Mucosa of rectum (tissue), 2 donors: ENCODE results near the gene OR6K3.

Experiments
- H3K27ac ChIP-seq, 2 donors: one replicate each; pipeline ENCODE4 v1.7.0; 2013; ENCODE audit warnings: inconsistent platforms in 2 of 2, low read depth in 2 of 2, low read length in 2 of 2
- H3K27me3 ChIP-seq, 2 donors: one replicate each; pipeline ENCODE4 v1.7.0; 2013; ENCODE audit warnings: low read length in 2 of 2; ENCODE audit not compliant: control insufficient read depth in 2 of 2, insufficient read depth in 2 of 2
- H3K36me3 ChIP-seq, 2 donors: one replicate each; pipeline ENCODE4 v1.7.0; 2013; ENCODE audit warnings: low read length in 2 of 2; ENCODE audit not compliant: control insufficient read depth in 2 of 2, insufficient read depth in 2 of 2
- H3K4me1 ChIP-seq, 2 donors: one replicate each; pipeline ENCODE4 v1.7.0; 2013; ENCODE audit warnings: low read length in 2 of 2, mild to moderate bottlenecking in 1 of 2; ENCODE audit not compliant: control insufficient read depth in 2 of 2, insufficient read depth in 2 of 2
- H3K4me3 ChIP-seq, 2 donors: one replicate each; pipeline ENCODE4 v1.7.0; 2013; ENCODE audit warnings: low read length in 2 of 2
- H3K9ac ChIP-seq, 2 donors: one replicate each; pipeline ENCODE4 v1.7.0; 2013; ENCODE audit warnings: low read length in 2 of 2, low read depth in 1 of 2, mild to moderate bottlenecking in 1 of 2
- H3K9me3 ChIP-seq, 2 donors: one replicate each; pipeline ENCODE4 v1.7.0; 2013; ENCODE audit warnings: low read length in 2 of 2; ENCODE audit not compliant: control insufficient read depth in 2 of 2
- donor health status: healthy.
- donor health status: Normal muscosa, but diverticular disease.

OR6K3 gene

GRCh38 chr1:158720620-158721019, at the start of gene OR6K3:
TSS of gene OR6K3 (minus strand) at chr1:158720720. CDS start at chr1:158718115, 2,605 bp downstream.
- Histone ChIP-seq H3K4me3 (no peak within 1 kb of the TSS), H3K9me3 (no peaks in the 10 kb centered on the region)

GRCh38 chr1:158754420-158754819, 33.9 kb upstream of the OR6K3 start, which contains the start of gene OR6K6:
TSS of gene OR6K6 (plus strand) at chr1:158754720. CDS start at chr1:158754888, 168 bp downstream.
- no peak within 1 kb of the TSS for H3K4me3 ChIP-seq
- H3K4me1 ChIP-seq: no peaks in the 10 kb centered on the region
- H3K27me3 ChIP-seq: no peaks in the 10 kb centered on the region
- H3K27ac ChIP-seq: no peak within 1 kb of the TSS
- no peaks in the 10 kb centered on the region for H3K36me3 ChIP-seq
- no peaks in the 10 kb centered on the region for H3K9me3 ChIP-seq
- no peak within 1 kb of the TSS for H3K9ac ChIP-seq

More at GRCh38 chr1:158720620-158721019, at the start of gene OR6K3:
- H3K4me1 ChIP-seq: no peaks in the 10 kb centered on the region
- H3K9ac ChIP-seq: no peak within 1 kb of the TSS
- H3K27ac ChIP-seq: no peak within 1 kb of the TSS
- no peaks in the 10 kb centered on the region for H3K27me3 ChIP-seq
- H3K36me3 ChIP-seq: no peaks in the 10 kb centered on the region

- H3K36me3 ChIP-seq: no peaks in the 10 kb centered on the region
- no peaks in the 10 kb centered on the region for H3K9me3 ChIP-seq
- H3K4me1 ChIP-seq: no peaks in the 10 kb centered on the region
- H3K9ac ChIP-seq: no peak overlapping the region
- H3K27me3 ChIP-seq: no peaks in the 10 kb centered on the region
- no peak overlapping the region for H3K4me3 ChIP-seq
- H3K27ac ChIP-seq: no peak overlapping the region
Measured at GRCh38 chr1:158752155-158752712, 31.7 kb upstream of the OR6K3 start.

- Histone ChIP-seq H3K9me3 (no peaks in the 10 kb centered on the region), H3K9ac (no peak overlapping the region), H3K4me1 (no peaks in the 10 kb centered on the region), H3K27me3 (no peaks in the 10 kb centered on the region), H3K36me3 (no peaks in the 10 kb centered on the region), H3K27ac (no peak overlapping the region), H3K4me3 (no peak overlapping the region)
Measured at GRCh38 chr1:158735848-158736247, 15.3 kb upstream of the OR6K3 start.

GRCh38 chr1:158732524-158732923, 12.0 kb upstream of the OR6K3 start:
- no peaks in the 10 kb centered on the region for H3K36me3 ChIP-seq
- no peak overlapping the region for H3K9ac ChIP-seq
- no peaks in the 10 kb centered on the region for H3K27me3 ChIP-seq
- no peaks in the 10 kb centered on the region for H3K9me3 ChIP-seq
- no peak overlapping the region for H3K4me3 ChIP-seq
- H3K4me1 ChIP-seq: no peaks in the 10 kb centered on the region
- H3K27ac ChIP-seq: no peak overlapping the region

GRCh38 chr1:158731707-158732106, 11.2 kb upstream of the OR6K3 start:
- H3K27ac ChIP-seq: no peak overlapping the region
- no peak overlapping the region for H3K9ac ChIP-seq
- no peak overlapping the region for H3K4me3 ChIP-seq
- no peaks in the 10 kb centered on the region for H3K4me1 ChIP-seq
- no peaks in the 10 kb centered on the region for H3K36me3 ChIP-seq
- H3K9me3 ChIP-seq: no peaks in the 10 kb centered on the region
- H3K27me3 ChIP-seq: no peaks in the 10 kb centered on the region

GRCh38 chr1:158730453-158730852, 9.9 kb upstream of the OR6K3 start:
- Histone ChIP-seq H3K9ac (no peak overlapping the region), H3K27ac (no peak overlapping the region), H3K36me3 (no peaks in the 10 kb centered on the region), H3K9me3 (no peaks in the 10 kb centered on the region), H3K4me3 (no peak overlapping the region), H3K27me3 (no peaks in the 10 kb centered on the region), H3K4me1 (no peaks in the 10 kb centered on the region)

GRCh38 chr1:158728510-158729225, 8.1 kb upstream of the OR6K3 start:
- Histone ChIP-seq H3K4me1 (no peaks in the 10 kb centered on the region), H3K9me3 (no peaks in the 10 kb centered on the region), H3K36me3 (no peaks in the 10 kb centered on the region), H3K4me3 (no peak overlapping the region), H3K27ac (no peak overlapping the region), H3K27me3 (no peaks in the 10 kb centered on the region), H3K9ac (no peak overlapping the region)

GRCh38 chr1:158724442-158724841, 3.9 kb upstream of the OR6K3 start:
- H3K4me1 ChIP-seq: no peaks in the 10 kb centered on the region
- no peaks in the 10 kb centered on the region for H3K27me3 ChIP-seq
- H3K27ac ChIP-seq: no peak overlapping the region
- no peaks in the 10 kb centered on the region for H3K36me3 ChIP-seq
- H3K9ac ChIP-seq: no peak overlapping the region
- H3K4me3 ChIP-seq: no peak overlapping the region
- H3K9me3 ChIP-seq: no peaks in the 10 kb centered on the region

- no peak overlapping the region for H3K27ac ChIP-seq
- H3K9me3 ChIP-seq: no peaks in the 10 kb centered on the region
- H3K9ac ChIP-seq: no peak overlapping the region
- no peaks in the 10 kb centered on the region for H3K4me1 ChIP-seq
- no peaks in the 10 kb centered on the region for H3K36me3 ChIP-seq
- no peaks in the 10 kb centered on the region for H3K27me3 ChIP-seq
- H3K4me3 ChIP-seq: no peak overlapping the region
Measured at GRCh38 chr1:158719664-158720063, 856 bp downstream of the OR6K3 start.
